OCI-LY1 (cell line): ENCODE data around the gene RAB15.

Experiments used
- H2AFZ ChIP-seq: fragments of 200-600 bp; sonication (generic), shearing (Covaris generic); 2 replicates; pipeline ENCODE4 v1.6.0; 2014; ENCODE audit warnings: antibody characterized with exemption, mild to moderate bottlenecking, low read length
- H3F3A ChIP-seq: fragments of 200-600 bp; sonication (generic), shearing (Covaris generic); 2 replicates; pipeline ENCODE4 v1.6.0; 2014; ENCODE audit warnings: mild to moderate bottlenecking, antibody characterized with exemption, low read length, moderate library complexity; ENCODE audit not compliant: insufficient read depth
- H3K27ac ChIP-seq: fragments of 200-600 bp; sonication (generic); 2 replicates; pipeline ENCODE4 v1.5.1; 2014; ENCODE audit warnings: low read length, mixed run types, mild to moderate bottlenecking, low read depth; ENCODE audit not compliant: poor library complexity, severe bottlenecking
- H3K27me3 ChIP-seq: fragments of 200-600 bp; sonication (generic); 2 replicates; pipeline ENCODE4 v1.6.0; 2014; ENCODE audit warnings: antibody characterized with exemption, mild to moderate bottlenecking, low read length, moderate library complexity; ENCODE audit not compliant: insufficient read depth
- H3K36me3 ChIP-seq: fragments of 200-600 bp; sonication (generic); 2 replicates; pipeline ENCODE4 v1.6.1; 2014; ENCODE audit warnings: mild to moderate bottlenecking, antibody characterized with exemption, low read length, moderate library complexity, mixed read lengths; ENCODE audit not compliant: insufficient read depth
- H3K4me1 ChIP-seq: fragments of 200-600 bp; sonication (generic); 2 replicates; pipeline ENCODE4 v1.5.1; 2014; ENCODE audit warnings: mild to moderate bottlenecking, low read length, moderate library complexity; ENCODE audit not compliant: insufficient read depth, severe bottlenecking
- H3K4me2 ChIP-seq: fragments of 200-600 bp; sonication (generic), shearing (Covaris generic); 2 replicates; pipeline ENCODE4 v1.6.1; 2014; ENCODE audit warnings: low read length
- H3K4me3 ChIP-seq: fragments of 200-600 bp; sonication (generic); 2 replicates; pipeline ENCODE4 v1.5.1; 2014; ENCODE audit warnings: low read length, low read depth, mild to moderate bottlenecking, mixed read lengths; ENCODE audit not compliant: poor library complexity, severe bottlenecking
- H3K79me2 ChIP-seq: fragments of 200-600 bp; shearing (Covaris generic); 2 replicates; pipeline ENCODE4 v1.6.1; 2016; ENCODE audit warnings: mixed run types, low read length, mixed read lengths; ENCODE audit not compliant: insufficient read depth
- H3K9ac ChIP-seq: fragments of 200-600 bp; sonication (generic), shearing (Covaris generic); 2 replicates; pipeline ENCODE4 v1.6.1; 2014; ENCODE audit warnings: mild to moderate bottlenecking, low read length, mixed read lengths
- H3K9me2 ChIP-seq: fragments of 200-600 bp; sonication (generic), shearing (Covaris generic); 2 replicates; pipeline ENCODE4 v1.6.1; 2014; ENCODE audit warnings: low read depth, mild to moderate bottlenecking, low read length, mixed read lengths
- H3K9me3 ChIP-seq: fragments of 200-600 bp; shearing (Covaris generic); 2 replicates; pipeline ENCODE4 v1.6.1; 2014; ENCODE audit warnings: low read length, mixed read lengths
- H4K20me1 ChIP-seq: fragments of 200-600 bp; sonication (generic), shearing (Covaris generic); 2 replicates; pipeline ENCODE4 v1.6.0; 2016; ENCODE audit warnings: mild to moderate bottlenecking, low read length; ENCODE audit not compliant: insufficient read depth
- CTCF ChIP-seq: fragments of 200-600 bp; sonication (generic), shearing (Covaris generic); IDR thresholded peaks from 2 replicates; pipeline ENCODE4 v1.5.1; 2017; ENCODE audit warnings: mild to moderate bottlenecking, antibody characterized with exemption, low read length, moderate library complexity, mixed read lengths
- EZH2 ChIP-seq: fragments of 200-600 bp; sonication (generic), shearing (Covaris generic); IDR thresholded peaks from 2 replicates; pipeline ENCODE4 v1.8.0; 2017; ENCODE audit warnings: borderline replicate concordance, mixed run types, mild to moderate bottlenecking, antibody characterized with exemption, low read length, moderate library complexity, mixed read lengths

RAB15 gene

GRCh38 chr14:64970041-64970440 lies 2.1 kb downstream of the RAB15 start:
- H4K20me1 ChIP-seq = no peaks in the 10 kb centered on the region
- H3K36me3 ChIP-seq = no peaks in the 10 kb centered on the region
- peaks cover 6% of the 10 kb centered on the region; the same call in 1 of the 2 replicates for H3K27me3 ChIP-seq
- H3K9me3 ChIP-seq = no peaks in the 10 kb centered on the region
- H2AFZ ChIP-seq = no peak overlapping the region
- no peak overlapping the region for H3K27ac ChIP-seq
- H3K4me2 ChIP-seq = no peak overlapping the region
- no peaks in the 10 kb centered on the region for H3K79me2 ChIP-seq
- TF ChIP-seq CTCF (no peak), EZH2 (no peak)
- H3K9me2 ChIP-seq = no peaks in the 10 kb centered on the region
- H3K9ac ChIP-seq = no peak overlapping the region
- no peaks in the 10 kb centered on the region for H3F3A ChIP-seq
- H3K4me3 ChIP-seq = no peak overlapping the region
- H3K4me1 ChIP-seq = peaks cover 11% of the 10 kb centered on the region

- Histone ChIP-seq H2AFZ (no peak overlapping the region), H3K9me3 (no peaks in the 10 kb centered on the region), H3K4me1 (peaks cover 11% of the 10 kb centered on the region), H4K20me1 (no peaks in the 10 kb centered on the region), H3K4me2 (no peak overlapping the region), H3K27ac (no peak overlapping the region), H3K9ac (no peak overlapping the region), H3K79me2 (no peaks in the 10 kb centered on the region), H3K27me3 (peaks cover 6% of the 10 kb centered on the region; the same call in 1 of the 2 replicates), H3K9me2 (no peaks in the 10 kb centered on the region), H3F3A (no peaks in the 10 kb centered on the region), H3K36me3 (no peaks in the 10 kb centered on the region), H3K4me3 (no peak overlapping the region)
- TF ChIP-seq EZH2 = no peak
- TF ChIP-seq CTCF = no peak
Measured at GRCh38 chr14:64968651-64969050, 3.5 kb downstream of the RAB15 start.

DNA sequence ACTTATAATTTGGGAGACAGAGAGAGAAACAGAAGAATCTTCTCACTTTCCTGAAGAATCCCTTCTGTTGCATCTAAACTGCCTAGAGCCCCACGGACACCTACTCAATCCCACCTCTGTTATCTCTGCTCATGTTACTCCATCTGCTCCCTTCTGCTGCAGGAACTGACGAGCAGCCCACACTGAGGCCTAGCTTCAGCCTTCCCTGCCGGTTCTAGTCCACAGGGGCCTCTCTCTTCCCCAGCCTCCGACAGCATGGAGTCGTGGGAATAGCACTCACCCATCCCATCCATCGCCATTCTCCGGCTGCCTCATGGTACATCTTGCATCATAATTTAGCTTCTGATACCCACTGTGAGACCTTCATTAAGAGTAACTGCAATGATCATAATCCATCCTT lies 4.0 kb downstream of the RAB15 start:
- no peak for TF ChIP-seq EZH2
- TF ChIP-seq CTCF = no peak
- Histone ChIP-seq H3K27ac (no peak overlapping the region), H4K20me1 (no peaks in the 10 kb centered on the region), H3K36me3 (no peaks in the 10 kb centered on the region), H3K27me3 (peaks cover 6% of the 10 kb centered on the region; the same call in 1 of the 2 replicates), H3K9me3 (no peaks in the 10 kb centered on the region), H3K4me1 (peaks cover 11% of the 10 kb centered on the region), H2AFZ (no peak overlapping the region), H3K79me2 (no peaks in the 10 kb centered on the region), H3K4me3 (no peak overlapping the region), H3K9me2 (no peaks in the 10 kb centered on the region), H3K4me2 (no peak overlapping the region), H3F3A (no peaks in the 10 kb centered on the region), H3K9ac (no peak overlapping the region)
